GM10248 (cell line): ENCODE data around the gene NMS.

Source experiments
- CTCF ChIA-PET: fragments of 300-600 bp; sonication (Branson Sonifier 250); formaldehyde crosslinking; extraction: SDS; loops from one replicate; lab custom pipeline; 2021; ENCODE audit warnings: antibody characterized with exemption; lab: Yijun Ruan, JAX
- POLR2A ChIA-PET: fragments of 350-650 bp; sonication (Branson Sonifier 250); formaldehyde crosslinking; extraction: SDS; loops from one replicate; lab custom pipeline; 2020; ENCODE audit warnings: antibody characterized with exemption; lab: Yijun Ruan, JAX
- DNase-seq: peaks from one replicate; pipeline ENCODE4 v3.0.0; 2012; ENCODE audit errors: extremely low spot score
- TF ChIP-seq, protein P1 (sequence below): IDR thresholded peaks from 2 replicates; pipeline ENCODE4 v1.5.1; 2012; ENCODE audit warnings: mild to moderate bottlenecking, low read depth; ENCODE audit errors: extremely low read depth, missing control alignments, control extremely low read depth

The NMS gene

DNA sequence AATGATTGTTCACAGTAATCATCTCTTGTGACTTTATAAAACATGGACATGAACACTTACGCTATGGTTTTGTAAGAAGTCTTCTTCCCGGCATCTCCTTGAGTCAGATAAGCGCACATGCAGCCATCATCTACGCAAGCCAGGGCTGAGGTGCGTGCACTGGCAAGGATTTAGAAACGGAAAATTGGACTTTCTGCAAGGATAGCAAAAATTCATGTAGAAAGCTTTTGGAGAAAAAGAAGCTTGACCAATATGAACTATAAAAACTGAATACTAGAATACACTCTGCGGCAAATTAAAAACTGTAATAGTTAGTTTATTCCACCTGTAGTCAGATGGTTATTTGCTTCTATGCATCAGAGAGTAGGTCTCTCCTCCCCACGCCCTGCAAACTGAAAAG is 6.3 kb downstream of the NMS start:
- DNase-seq: no peak
- ChIA-PET CTCF (no interaction called here), POLR2A (no interaction called here)
- TF ChIP-seq, protein P1, sequence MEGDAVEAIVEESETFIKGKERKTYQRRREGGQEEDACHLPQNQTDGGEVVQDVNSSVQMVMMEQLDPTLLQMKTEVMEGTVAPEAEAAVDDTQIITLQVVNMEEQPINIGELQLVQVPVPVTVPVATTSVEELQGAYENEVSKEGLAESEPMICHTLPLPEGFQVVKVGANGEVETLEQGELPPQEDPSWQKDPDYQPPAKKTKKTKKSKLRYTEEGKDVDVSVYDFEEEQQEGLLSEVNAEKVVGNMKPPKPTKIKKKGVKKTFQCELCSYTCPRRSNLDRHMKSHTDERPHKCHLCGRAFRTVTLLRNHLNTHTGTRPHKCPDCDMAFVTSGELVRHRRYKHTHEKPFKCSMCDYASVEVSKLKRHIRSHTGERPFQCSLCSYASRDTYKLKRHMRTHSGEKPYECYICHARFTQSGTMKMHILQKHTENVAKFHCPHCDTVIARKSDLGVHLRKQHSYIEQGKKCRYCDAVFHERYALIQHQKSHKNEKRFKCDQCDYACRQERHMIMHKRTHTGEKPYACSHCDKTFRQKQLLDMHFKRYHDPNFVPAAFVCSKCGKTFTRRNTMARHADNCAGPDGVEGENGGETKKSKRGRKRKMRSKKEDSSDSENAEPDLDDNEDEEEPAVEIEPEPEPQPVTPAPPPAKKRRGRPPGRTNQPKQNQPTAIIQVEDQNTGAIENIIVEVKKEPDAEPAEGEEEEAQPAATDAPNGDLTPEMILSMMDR: no peak

DNA sequence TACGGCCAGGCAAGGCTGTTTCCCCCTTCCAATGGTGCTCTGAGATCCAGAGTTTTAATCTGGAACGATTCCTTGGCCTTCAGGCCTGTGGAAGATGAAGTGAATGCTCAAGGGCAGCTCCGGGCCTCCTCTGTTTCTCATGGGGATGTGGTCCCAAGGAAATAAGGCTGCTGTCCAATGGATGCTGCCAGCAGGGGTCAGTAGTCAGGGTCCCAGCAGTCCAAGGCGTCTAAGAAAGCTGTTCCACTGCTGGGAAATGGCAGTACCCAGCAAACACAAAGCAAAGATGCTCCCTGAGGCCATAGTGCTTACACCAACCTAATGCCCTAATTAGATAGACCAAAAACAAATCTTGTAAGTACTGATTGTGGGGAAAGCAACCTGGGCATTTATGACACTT is 12.5 kb downstream of the NMS start:
- DNase-seq: no peak
- POLR2A ChIA-PET: no interaction called here
- TF ChIP-seq, protein P1: peak; percentile 13
- CTCF ChIA-PET: interaction anchor here (0.8 to 2.7 kb wide), 4 partner anchors 12 to 60 kb away, joined by 3 to 7 read pairs (median 3); no protein-coding TSS in a partner anchor

DNA sequence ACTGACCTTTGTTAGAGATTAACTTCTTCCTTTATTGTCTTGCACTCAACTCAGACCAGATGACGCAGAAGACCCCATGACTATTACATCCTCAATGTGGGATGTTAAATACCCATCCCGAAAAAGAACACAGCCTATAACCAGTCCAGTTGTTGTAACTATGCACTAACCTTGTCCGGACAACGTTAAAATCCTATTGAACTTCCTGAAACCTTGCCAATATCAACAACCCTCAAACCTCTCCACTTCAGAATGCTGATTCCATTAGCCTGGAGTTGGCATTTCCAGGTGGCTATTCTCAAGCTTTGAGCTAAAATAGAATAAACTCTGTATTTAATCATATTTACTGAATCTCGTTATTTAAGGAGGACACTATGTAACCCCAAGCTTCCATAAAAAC is 13.6 kb downstream of the NMS start:
- TF ChIP-seq, protein P1: no peak
- no peak for DNase-seq
- ChIA-PET POLR2A (no interaction called here), CTCF (interaction anchor here (1.4 to 2.7 kb wide), 3 partner anchors 28 to 221 kb away, joined by 3 to 7 read pairs (median 5); no protein-coding TSS in a partner anchor)

DNA sequence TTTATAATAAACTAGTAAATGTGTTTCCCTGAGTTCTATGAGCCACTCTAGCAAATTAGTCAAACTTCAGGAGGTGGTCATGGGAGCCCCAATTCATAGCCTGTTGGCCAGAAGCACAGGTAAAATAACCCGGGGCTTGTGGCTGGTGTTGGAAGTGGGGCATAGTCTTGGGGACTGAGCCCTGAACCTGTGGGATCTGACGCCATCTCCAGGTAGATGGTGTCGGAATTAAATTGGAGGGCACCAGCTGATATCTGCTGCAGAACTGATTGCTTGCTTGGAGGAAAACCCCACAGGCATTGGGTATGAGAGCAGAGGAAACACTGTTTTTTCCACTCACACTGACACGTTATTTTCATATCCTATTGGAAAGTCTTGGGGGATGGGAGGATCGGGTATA is 14.1 kb downstream of the NMS start:
- no peak for DNase-seq
- TF ChIP-seq, protein P1: no peak
- ChIA-PET CTCF (interaction anchor here (1.4 to 2.7 kb wide), 2 partner anchors 55 to 222 kb away, joined by 5 to 7 read pairs; no protein-coding TSS in a partner anchor), POLR2A (no interaction called here)

DNA sequence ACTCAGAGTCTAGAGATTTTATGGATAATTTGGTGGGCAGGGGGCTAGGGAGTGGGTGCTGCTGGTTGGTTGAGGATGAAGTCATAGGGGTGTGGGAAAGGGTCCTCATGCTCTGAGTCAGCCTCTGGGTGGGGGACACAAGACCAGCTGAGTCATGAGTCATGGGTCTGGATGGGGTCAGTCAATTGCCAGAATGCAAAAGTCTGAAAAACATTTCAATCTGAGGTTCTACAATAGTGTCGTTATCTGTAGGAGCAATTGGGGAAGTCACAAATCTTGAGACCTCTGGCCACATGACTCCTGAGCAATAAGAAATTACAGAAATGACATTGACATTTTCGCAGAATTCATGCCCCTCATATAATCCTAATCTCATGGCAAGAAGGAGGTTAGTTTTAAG is 15.1 kb downstream of the NMS start:
- TF ChIP-seq, protein P1: no peak
- no peak for DNase-seq
- POLR2A ChIA-PET: no interaction called here
- CTCF ChIA-PET: no interaction called here

DNA sequence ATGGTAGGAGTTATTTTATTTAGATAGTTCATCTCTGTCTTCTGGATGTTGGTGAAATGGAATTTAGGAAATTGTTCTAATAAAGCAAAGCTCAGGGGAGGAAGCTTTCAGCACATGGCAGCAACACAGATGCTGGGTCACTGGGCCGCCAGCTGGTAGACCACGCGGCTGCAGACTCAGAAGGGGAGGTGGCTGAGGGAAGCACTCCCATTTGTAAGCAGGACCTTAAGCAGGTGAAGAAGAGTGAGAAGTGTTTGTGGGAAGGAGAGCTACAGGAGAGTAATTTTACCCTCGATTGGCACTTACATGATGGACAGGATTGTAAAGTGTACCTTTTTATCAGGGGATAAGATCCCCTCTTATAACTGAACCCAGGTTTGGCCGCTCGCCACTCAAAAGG is 24.4 kb downstream of the NMS start:
- ChIA-PET CTCF (interaction anchor here (1.4 kb wide), 2 partner anchors 43 to 114 kb away, joined by 3 read pairs; no protein-coding TSS in a partner anchor), POLR2A (no interaction called here)
- no peak for DNase-seq
- TF ChIP-seq, protein P1: no peak
